HCT116 (cell line): ENCODE measurements around the gene FRZB. TPM values are rescaled to one million over a fixed set of nuclear protein-coding genes. Genes with fewer than 3 reads are reported as not detected.

ENCODE experiments used
- ATAC-seq: fragments of 200-7000 bp; cut with Tn5 transposase; 2 replicates; pipeline ENCODE4 v1.9.1; 2020; ENCODE audit warnings: mild to moderate bottlenecking, moderate library complexity
- BruUV-seq: library from RNA; stranded (reverse); fragments of 400-500 nt; replicated peaks from 2 replicates; lab custom pipeline; 2021; lab: Mats Ljungman, UMichigan
- CTCF ChIA-PET: fragments of 300-600 bp; sonication (Branson Sonifier 250); formaldehyde crosslinking; loops from one replicate; lab custom pipeline; 2021; ENCODE audit warnings: antibody characterized with exemption; lab: Charles Lee
- POLR2A ChIA-PET: fragments of 300-600, 350-600 bp; sonication (Branson Sonifier 250); formaldehyde crosslinking; loops from one replicate; lab custom pipeline; 2021; ENCODE audit warnings: antibody characterized with exemption; lab: Charles Lee
- RAD21 ChIA-PET, 2 experiments: fragments of 300-600 bp; sonication (Branson Sonifier 250); formaldehyde crosslinking; loops; one replicate each; lab custom pipeline; 2023; ENCODE audit warnings: low total read pairs in 2 of 2; ENCODE audit not compliant: uncharacterized antibody in 2 of 2, unreplicated experiment in 2 of 2, low non-redundant PET in 1 of 2; lab: Charles Lee
- DNase-seq: peaks from one replicate; pipeline ENCODE4 v3.0.0-alpha.2; 2010; ENCODE audit warnings: low read depth, low spot score
- H2AFZ ChIP-seq: fragments of 200-600 bp; shearing (Covaris generic), sonication (generic); 2 replicates; pipeline ENCODE4 v1.6.1; 2017; ENCODE audit warnings: low read depth, mixed run types, mixed read lengths, antibody characterized with exemption, low read length; ENCODE audit not compliant: poor library complexity, severe bottlenecking
- H3K27ac ChIP-seq: 2 replicates; pipeline ENCODE4 v1.5.1; 2012; ENCODE audit warnings: low read depth, low read length
- H3K27me3 ChIP-seq: fragments of 200-600 bp; sonication (generic); 2 replicates; pipeline ENCODE4 v1.6.1; 2016; ENCODE audit warnings: mixed run types, low read length, mixed read lengths; ENCODE audit not compliant: insufficient read depth
- H3K36me3 ChIP-seq, 2 experiments: fragments of 200-500 bp in 1 of 2; fragments of 200-600 bp in 1 of 2; sonication (Bioruptor generic) in 1 of 2; sonication (generic) in 1 of 2; 2 replicates each; pipeline versions ENCODE4 v1.5.1 to v1.6.1; 2014 to 2016; ENCODE audit warnings: low read length in 2 of 2, inconsistent platforms in 1 of 2, mixed read lengths in 1 of 2, mixed run types in 1 of 2; ENCODE audit not compliant: insufficient read depth in 2 of 2, control insufficient read depth in 1 of 2
- H3K4me1 ChIP-seq, 2 experiments: fragments of 200-600 bp in 1 of 2; sonication (generic) in 1 of 2; 2 replicates each; pipeline versions ENCODE4 v1.5.1 to v1.6.1; 2012 to 2017; ENCODE audit warnings: low read length in 2 of 2, inconsistent platforms in 1 of 2, mild to moderate bottlenecking in 1 of 2, mixed read lengths in 1 of 2, mixed run types in 1 of 2, moderate library complexity in 1 of 2; ENCODE audit not compliant: insufficient read depth in 2 of 2, control insufficient read depth in 1 of 2
- H3K4me2 ChIP-seq: fragments of 200-600 bp; sonication (generic); 2 replicates; pipeline ENCODE4 v1.6.1; 2017; ENCODE audit warnings: mixed run types, low read length, mixed read lengths
- H3K4me3 ChIP-seq, 2 experiments: fragments of 200-600 bp in 1 of 2; sonication (generic) in 1 of 2; replicated peaks in 1 of 2; 2 replicates each; pipeline ENCODE4 v1.5.1; 2011 to 2016; ENCODE audit warnings: low read length in 2 of 2, control low read depth in 1 of 2, low read depth in 1 of 2, mild to moderate bottlenecking in 1 of 2, mixed read lengths in 1 of 2, mixed run types in 1 of 2
- H3K79me2 ChIP-seq: fragments of 200-600 bp; sonication (generic); 2 replicates; pipeline ENCODE4 v1.6.1; 2017; ENCODE audit warnings: mild to moderate bottlenecking, mixed run types, low read length, moderate library complexity, mixed read lengths; ENCODE audit not compliant: insufficient read depth
- H3K9ac ChIP-seq: fragments of 200-600 bp; sonication (generic); 2 replicates; pipeline ENCODE4 v1.6.1; 2016; ENCODE audit warnings: low read length, mixed read lengths
- H3K9me2 ChIP-seq: fragments of 200-600 bp; sonication (generic), shearing (Covaris generic); 2 replicates; pipeline ENCODE4 v1.6.1; 2017; ENCODE audit warnings: mixed run types, mild to moderate bottlenecking, moderate library complexity; ENCODE audit not compliant: insufficient read depth
- H3K9me3 ChIP-seq, 2 experiments: fragments of 200-500 bp in 1 of 2; fragments of 200-600 bp in 1 of 2; sonication (Bioruptor generic) in 1 of 2; sonication (generic) in 1 of 2; 2 replicates each; pipeline ENCODE4 v1.6.1; 2014 to 2017; ENCODE audit warnings: low read length in 2 of 2, mixed read lengths in 2 of 2, inconsistent platforms in 1 of 2, low read depth in 1 of 2, mild to moderate bottlenecking in 1 of 2, mixed run types in 1 of 2, moderate library complexity in 1 of 2; ENCODE audit not compliant: control insufficient read depth in 1 of 2, insufficient read depth in 1 of 2
- H4K20me1 ChIP-seq: fragments of 200-600 bp; sonication (generic), shearing (Covaris generic); 2 replicates; pipeline ENCODE4 v1.6.1; 2017; ENCODE audit warnings: mixed run types, mild to moderate bottlenecking, moderate library complexity; ENCODE audit not compliant: insufficient read depth
- ATF3 ChIP-seq: IDR thresholded peaks from 2 replicates; pipeline ENCODE4 v1.6.1; 2012
- CBX3 ChIP-seq: IDR thresholded peaks from 2 replicates; pipeline ENCODE4 v1.6.1; 2012; ENCODE audit warnings: low read depth
- CEBPB ChIP-seq: IDR thresholded peaks from 2 replicates; pipeline ENCODE4 v1.6.1; 2012; ENCODE audit warnings: low read depth
- EGR1 ChIP-seq: IDR thresholded peaks from 2 replicates; pipeline ENCODE4 v1.6.1; 2012; ENCODE audit warnings: low read depth
- ELF1 ChIP-seq: IDR thresholded peaks from 2 replicates; pipeline ENCODE4 v1.6.1; 2012; ENCODE audit warnings: low read depth, borderline replicate concordance
- EZH2 ChIP-seq: fragments of 200-600 bp; sonication (generic); IDR thresholded peaks from 2 replicates; pipeline ENCODE4 v1.6.1; 2017; ENCODE audit warnings: antibody characterized with exemption, mixed run types
- EZH2phosphoT487 ChIP-seq: fragments of 200-600 bp; IDR thresholded peaks from 2 replicates; pipeline ENCODE4 v1.6.1; 2018; ENCODE audit warnings: antibody characterized with exemption, borderline replicate concordance
- MAX ChIP-seq: IDR thresholded peaks from 2 replicates; pipeline ENCODE4 v1.6.1; 2012
- POLR2A ChIP-seq: IDR thresholded peaks from 2 replicates; pipeline ENCODE4 v1.7.0; 2011; ENCODE audit warnings: borderline replicate concordance; ENCODE audit not compliant: insufficient read depth, insufficient read length; ENCODE audit errors: extremely low read depth
- POLR2AphosphoS5 ChIP-seq: IDR thresholded peaks from 2 replicates; pipeline ENCODE4 v1.6.1; 2011; ENCODE audit warnings: mild to moderate bottlenecking, low read depth, low read length, moderate library complexity
- REST ChIP-seq: IDR thresholded peaks from 2 replicates; pipeline ENCODE4 v1.6.1; 2012; ENCODE audit warnings: low read depth
- SIN3A ChIP-seq: IDR thresholded peaks from 2 replicates; pipeline ENCODE4 v1.6.1; 2012; ENCODE audit warnings: low read depth
- SRF ChIP-seq: IDR thresholded peaks from 2 replicates; pipeline ENCODE4 v1.6.1; 2012; ENCODE audit warnings: low read depth
- TCF7L2 ChIP-seq: IDR thresholded peaks from 2 replicates; pipeline ENCODE4 v1.7.0; 2011; ENCODE audit warnings: borderline replicate concordance, inconsistent platforms; ENCODE audit not compliant: insufficient read depth, insufficient read length; ENCODE audit errors: extremely low read depth
- YY1 ChIP-seq: IDR thresholded peaks from 2 replicates; pipeline ENCODE4 v1.6.1; 2011; ENCODE audit warnings: low read length, low read depth, moderate library complexity, mild to moderate bottlenecking; ENCODE audit not compliant: insufficient replicate concordance; ENCODE audit errors: extremely low read depth
- ZBTB33 ChIP-seq: IDR thresholded peaks from 2 replicates; pipeline ENCODE4 v1.6.1; 2011; ENCODE audit warnings: mild to moderate bottlenecking, low read length, moderate library complexity; ENCODE audit not compliant: insufficient replicate concordance; ENCODE audit errors: extremely low read depth
- ZNF274 ChIP-seq: fragments of 200-500 bp; sonication (Bioruptor generic); IDR thresholded peaks from 2 replicates; pipeline ENCODE4 v1.6.1; 2014; ENCODE audit warnings: mild to moderate bottlenecking, low read depth, low read length, inconsistent platforms
- intact Hi-C: fragments of 100-400 bp; cut with micrococcal nuclease; formaldehyde crosslinking; loops from 2 replicates; pipeline ENCODE4 v1.10.0; 2022
- total RNA-seq: library from RNA; stranded (reverse); gene quantifications from one replicate; pipeline ENCODE4 v1.2.1, GENCODE V29; 2021; ENCODE audit not compliant: unreplicated experiment

Gene FRZB
- total RNA-seq, 1 experiment from 2014 or later = 0.49 TPM

- CTCF ChIA-PET = no interaction called here
- no peaks in the 10 kb centered on the region for H3K9me2 ChIP-seq
- TF ChIP-seq MAX = no peak
- TF ChIP-seq TCF7L2 = no peak
- no peak for TF ChIP-seq ATF3
- TF ChIP-seq EGR1 = no peak
- TF ChIP-seq EZH2 = no peak
- TF ChIP-seq CEBPB = no peak
- no peak for TF ChIP-seq REST
- no peak for TF ChIP-seq ZBTB33
- no peak for TF ChIP-seq EZH2phosphoT487
- TF ChIP-seq ZNF274 = no peak
- no peak for TF ChIP-seq CBX3
- no peak for TF ChIP-seq SIN3A
- no peak for TF ChIP-seq SRF
- no peak for TF ChIP-seq POLR2AphosphoS5
- no peak for TF ChIP-seq ELF1
- no peak for TF ChIP-seq YY1
- no peak for TF ChIP-seq POLR2A
- TF ChIP-seq, all 23 proteins: peak for 0
- H3K4me1 ChIP-seq = no peaks in the 10 kb centered on the region
- no peak overlapping the region for H3K9ac ChIP-seq
- no peak overlapping the region for H2AFZ ChIP-seq
- no peak for DNase-seq
- intact Hi-C loops = no loop called here
- no peaks in the 10 kb centered on the region for H3K79me2 ChIP-seq
- H3K36me3 ChIP-seq = no peaks in the 10 kb centered on the region
- no peak overlapping the region for H3K4me3 ChIP-seq
- ATAC-seq = no peak
- no peak overlapping the region for H3K4me2 ChIP-seq
- no peaks in the 10 kb centered on the region for H4K20me1 ChIP-seq
- no TSS peak for BruUV-seq
- no peaks in the 10 kb centered on the region for H3K9me3 ChIP-seq
- POLR2A ChIA-PET = no interaction called here
- H3K27me3 ChIP-seq = no peaks in the 10 kb centered on the region
- RAD21 ChIA-PET = no interaction called here
- no peak overlapping the region for H3K27ac ChIP-seq
Observed at GRCh38 chr2:182834293-182834692, 32.1 kb downstream of the FRZB start.
